ENCODE measurements around the gene DRICH1.
A peak's percentile ranks its signal among the peaks of the same experiment; 100 is the strongest.
"Not testable (repeated sequence)": the region's sequence is repeated elsewhere in the genome, so short reads cannot be mapped to it uniquely, and the experiment has no call there.

Gene DRICH1

GRCh38 chr22:23598805-23599518 is 33.2 kb downstream of the DRICH1 start:
- DNase-seq (ENCODE audit: low read depth), result no peak

GRCh38 chr22:23597576-23598268 is 34.4 kb downstream of the DRICH1 start:
- DNase-seq (ENCODE audit: low read depth), result not testable (repeated sequence)

GRCh38 chr22:23595904-23596303 is 36.2 kb downstream of the DRICH1 start:
- DNase-seq (ENCODE audit: low read depth), result not testable (repeated sequence)

GRCh38 chr22:23591846-23592245 is 40.3 kb downstream of the DRICH1 start:
- DNase-seq (ENCODE audit: low read depth), result no peak

- peak; percentile 8 for DNase-seq (ENCODE audit: low read depth)
Measured at GRCh38 chr22:23591201-23591791, 40.8 kb downstream of the DRICH1 start.

- DNase-seq (ENCODE audit: low read depth), result no peak
Measured at GRCh38 chr22:23583836-23584235, 48.3 kb downstream of the DRICH1 start.

- no peak for DNase-seq (ENCODE audit: low read depth)
Measured at GRCh38 chr22:23583153-23583552, 49.0 kb downstream of the DRICH1 start.

- no peak for DNase-seq (ENCODE audit: low read depth)
Measured at GRCh38 chr22:23581260-23581650, 50.9 kb downstream of the DRICH1 start.

GRCh38 chr22:23580576-23581259 is 51.4 kb downstream of the DRICH1 start:
- no peak for DNase-seq (ENCODE audit: low read depth)

GRCh38 chr22:23579870-23580575 is 52.1 kb downstream of the DRICH1 start, which contains the start of gene IGLL1:
Gene IGLL1 (minus strand): TSS chr22:23580290. CDS start chr22:23580190, 100 bp downstream.
- no peak for DNase-seq (ENCODE audit: low read depth)

GRCh38 chr22:23579280-23579679 is 52.8 kb downstream of the DRICH1 start:
- no peak for DNase-seq (ENCODE audit: low read depth)

- no peak for DNase-seq (ENCODE audit: low read depth)
Measured at GRCh38 chr22:23578306-23578705, 53.8 kb downstream of the DRICH1 start.

GRCh38 chr22:23576681-23577080 is 55.4 kb downstream of the DRICH1 start:
- DNase-seq (ENCODE audit: low read depth), result no peak

GRCh38 chr22:23575601-23576000 is 56.5 kb downstream of the DRICH1 start:
- DNase-seq (ENCODE audit: low read depth), result no peak

GRCh38 chr22:23574877-23575276 is 57.2 kb downstream of the DRICH1 start:
- no peak for DNase-seq (ENCODE audit: low read depth)

GRCh38 chr22:23574371-23574811 is 57.7 kb downstream of the DRICH1 start:
- no peak for DNase-seq (ENCODE audit: low read depth)

GRCh38 chr22:23573701-23574235 is 58.4 kb downstream of the DRICH1 start:
- not testable (repeated sequence) for DNase-seq (ENCODE audit: low read depth)

GRCh38 chr22:23573106-23573505 is 59.0 kb downstream of the DRICH1 start:
- not testable (repeated sequence) for DNase-seq (ENCODE audit: low read depth)

- no peak for DNase-seq (ENCODE audit: low read depth)
Measured at GRCh38 chr22:23571486-23571885, 60.6 kb downstream of the DRICH1 start.

- no peak for DNase-seq (ENCODE audit: low read depth)
Measured at GRCh38 chr22:23570681-23571080, 61.4 kb downstream of the DRICH1 start.

- DNase-seq (ENCODE audit: low read depth), result no peak
Measured at GRCh38 chr22:23569716-23570115, 62.4 kb downstream of the DRICH1 start.

Data from stromal cell of bone marrow (primary cell).